Right atrium auricular region (tissue), 2 donors: Measurements from ENCODE around the gene ALPG. TPM values are rescaled to one million over a fixed set of nuclear protein-coding genes. Genes with fewer than 3 reads are reported as not detected.
"Not testable (repeated sequence)": the region's sequence is repeated elsewhere in the genome, so short reads cannot be mapped to it uniquely, and the experiment has no call there.

Source experiments
- DNase-seq: peaks from one replicate; pipeline ENCODE4 v3.0.0-alpha.2; 2019; ENCODE audit warnings: low spot score
- H3K27ac ChIP-seq, 2 donors: fragments of 200-600 bp; sonication (generic); 1 replicate in 1 of 2; 2 replicates in 1 of 2; pipeline ENCODE4 v1.5.1; 2016 to 2019
- H3K27me3 ChIP-seq, 2 donors: fragments of 200-600 bp; sonication (generic); one replicate each; pipeline versions ENCODE4 v1.5.1 to v1.6.0; 2017 to 2019
- H3K36me3 ChIP-seq: fragments of 200-600 bp; sonication (generic); one replicate; pipeline ENCODE4 v1.5.1; 2016
- H3K4me1 ChIP-seq, 2 donors: fragments of 200-600 bp; sonication (generic); one replicate each; pipeline versions ENCODE4 v1.5.1 to v1.6.0; 2017 to 2019
- H3K4me3 ChIP-seq, 2 donors: fragments of 200-600 bp; sonication (generic); 1 replicate in 1 of 2; 2 replicates in 1 of 2; pipeline ENCODE4 v1.5.1; 2017 to 2019; ENCODE audit warnings: mild to moderate bottlenecking in 1 of 2, moderate library complexity in 1 of 2
- H3K9me3 ChIP-seq, 2 donors: fragments of 200-600 bp; sonication (generic); one replicate each; pipeline ENCODE4 v1.5.1; 2019
- total RNA-seq, 2 donors: library from RNA; depleted of rRNA; stranded (reverse); fragments of >200 nt; gene quantifications; one replicate each; pipeline ENCODE4 v1.1.0, GENCODE V29; 2016
- TF ChIP-seq, protein P1 (sequence below), 2 donors: fragments of 200-600 bp; sonication (generic); IDR thresholded peaks; one replicate each; pipeline ENCODE4 v1.5.1; 2019; ENCODE audit warnings: antibody characterized with exemption in 2 of 2

ALPG gene
- total RNA-seq, 2 donors from 2014 or later, result not detected

GRCh38 chr2:232444409-232445148 lies 37.9 kb downstream of the ALPG start:
- no peak overlapping the region for H3K27ac ChIP-seq
- H3K36me3 ChIP-seq, result no peaks in the 10 kb centered on the region
- no peak for DNase-seq
- H3K27me3 ChIP-seq, result no peaks in the 10 kb centered on the region
- no peaks in the 10 kb centered on the region for H3K4me1 ChIP-seq
- H3K4me3 ChIP-seq, result no peak overlapping the region
- TF ChIP-seq, protein P1, sequence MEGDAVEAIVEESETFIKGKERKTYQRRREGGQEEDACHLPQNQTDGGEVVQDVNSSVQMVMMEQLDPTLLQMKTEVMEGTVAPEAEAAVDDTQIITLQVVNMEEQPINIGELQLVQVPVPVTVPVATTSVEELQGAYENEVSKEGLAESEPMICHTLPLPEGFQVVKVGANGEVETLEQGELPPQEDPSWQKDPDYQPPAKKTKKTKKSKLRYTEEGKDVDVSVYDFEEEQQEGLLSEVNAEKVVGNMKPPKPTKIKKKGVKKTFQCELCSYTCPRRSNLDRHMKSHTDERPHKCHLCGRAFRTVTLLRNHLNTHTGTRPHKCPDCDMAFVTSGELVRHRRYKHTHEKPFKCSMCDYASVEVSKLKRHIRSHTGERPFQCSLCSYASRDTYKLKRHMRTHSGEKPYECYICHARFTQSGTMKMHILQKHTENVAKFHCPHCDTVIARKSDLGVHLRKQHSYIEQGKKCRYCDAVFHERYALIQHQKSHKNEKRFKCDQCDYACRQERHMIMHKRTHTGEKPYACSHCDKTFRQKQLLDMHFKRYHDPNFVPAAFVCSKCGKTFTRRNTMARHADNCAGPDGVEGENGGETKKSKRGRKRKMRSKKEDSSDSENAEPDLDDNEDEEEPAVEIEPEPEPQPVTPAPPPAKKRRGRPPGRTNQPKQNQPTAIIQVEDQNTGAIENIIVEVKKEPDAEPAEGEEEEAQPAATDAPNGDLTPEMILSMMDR (IDR thresholded peaks at IDR 0.05), result peak; percentile 28 to 59
- no peaks in the 10 kb centered on the region for H3K9me3 ChIP-seq

GRCh38 chr2:232445149-232445885 lies 38.7 kb downstream of the ALPG start:
- not testable (repeated sequence) for H3K9me3 ChIP-seq, DNase-seq, H3K27me3 ChIP-seq, H3K36me3 ChIP-seq, H3K4me1 ChIP-seq, H3K4me3 ChIP-seq, H3K27ac ChIP-seq

DNA sequence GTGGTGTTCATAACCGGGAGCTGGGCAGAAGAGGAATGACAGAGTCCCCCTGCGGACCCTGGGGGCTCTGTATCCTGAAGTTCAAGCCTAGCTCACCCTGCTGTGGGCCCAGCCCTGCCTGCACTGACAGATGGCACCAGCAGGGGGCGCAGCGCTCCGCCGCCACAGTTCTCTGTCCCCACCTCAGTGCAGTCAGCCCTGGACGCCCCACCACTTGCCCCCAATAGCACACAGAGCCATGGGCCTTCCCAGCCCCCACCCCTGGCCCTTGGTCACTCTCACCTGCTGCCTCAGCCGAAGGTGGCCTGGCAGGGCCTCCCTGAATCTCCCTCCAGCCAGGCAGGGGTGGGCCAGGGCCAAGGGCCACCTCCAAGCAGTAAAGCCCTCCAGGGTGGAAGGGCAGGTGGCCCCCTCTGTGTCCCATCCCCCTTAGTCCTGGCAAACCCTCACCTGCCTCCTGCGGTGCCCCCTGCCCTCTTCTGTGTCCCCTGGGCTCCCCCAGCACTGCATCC lies 39.7 kb downstream of the ALPG start:
- H3K27me3 ChIP-seq, H3K4me3 ChIP-seq, H3K27ac ChIP-seq, H3K4me1 ChIP-seq, H3K9me3 ChIP-seq, H3K36me3 ChIP-seq, DNase-seq: not testable (repeated sequence)
- TF ChIP-seq, protein P1 (IDR thresholded peaks at IDR 0.05), result peak; percentile 26 to 41

- no peak overlapping the region for H3K27ac ChIP-seq
- DNase-seq, result no peak
- no peaks in the 10 kb centered on the region for H3K36me3 ChIP-seq
- TF ChIP-seq, protein P1 (IDR thresholded peaks at IDR 0.05), result no peak
- no peaks in the 10 kb centered on the region for H3K9me3 ChIP-seq
- H3K4me1 ChIP-seq, result no peaks in the 10 kb centered on the region
- no peak overlapping the region for H3K4me3 ChIP-seq
- no peaks in the 10 kb centered on the region for H3K27me3 ChIP-seq
Measured at GRCh38 chr2:232447091-232447620, 40.5 kb downstream of the ALPG start.

DNA sequence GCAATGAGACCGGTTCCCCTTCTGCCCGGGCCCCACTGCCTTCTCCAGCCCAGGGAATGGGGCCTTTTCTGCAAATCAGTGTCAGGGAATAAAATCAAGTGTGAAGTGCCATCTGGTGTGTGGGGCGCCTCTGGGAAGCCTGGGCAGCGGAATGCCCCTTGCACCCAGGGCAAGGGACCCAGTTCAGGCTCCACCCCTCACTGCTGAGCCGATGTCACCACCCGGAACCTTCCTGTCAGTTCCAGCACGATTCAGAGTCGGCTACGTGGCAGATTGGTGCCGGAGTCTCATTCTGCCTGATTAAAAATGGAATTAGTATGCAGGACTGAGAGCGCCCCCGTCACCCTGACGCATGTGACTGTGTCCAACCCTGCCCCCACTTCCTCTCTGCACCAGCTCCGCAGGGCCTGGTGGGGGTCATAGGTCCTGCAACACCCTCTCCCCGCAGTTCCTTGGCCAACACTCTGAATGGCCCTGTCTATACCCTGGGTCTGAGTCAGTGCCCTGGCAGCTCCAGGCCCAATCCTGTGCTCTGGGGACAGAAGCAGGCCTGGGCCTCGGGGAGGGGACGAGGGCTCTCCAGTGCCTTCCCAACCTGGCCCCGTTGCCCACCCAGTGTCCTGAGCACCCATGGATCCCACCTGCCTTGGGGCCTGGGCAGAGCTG lies 41.1 kb downstream of the ALPG start:
- DNase-seq, result no peak
- Histone ChIP-seq H3K27ac (no peak overlapping the region), H3K27me3 (no peaks in the 10 kb centered on the region), H3K4me3 (no peak overlapping the region), H3K36me3 (no peaks in the 10 kb centered on the region), H3K9me3 (no peaks in the 10 kb centered on the region), H3K4me1 (no peaks in the 10 kb centered on the region)
- TF ChIP-seq, protein P1 (IDR thresholded peaks at IDR 0.05), result no peak

DNA sequence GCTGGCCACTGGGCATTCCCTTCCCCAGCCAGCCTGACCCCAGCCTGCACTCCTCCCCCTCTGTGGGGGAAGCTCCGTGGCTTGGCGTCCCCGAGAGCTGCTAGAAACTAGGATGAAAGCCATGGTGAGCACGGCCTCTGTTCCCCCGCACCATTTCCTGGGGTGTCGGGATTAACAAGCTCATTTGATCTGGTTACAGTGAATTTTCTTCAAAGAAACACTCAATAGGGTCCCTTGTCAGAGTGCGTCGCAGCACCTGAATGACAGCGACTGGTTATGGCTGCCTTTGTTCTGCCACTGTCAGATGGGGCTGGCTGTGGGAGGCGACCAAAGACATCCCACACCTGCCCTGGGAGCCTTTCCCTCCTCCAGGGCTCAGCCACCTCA lies 41.7 kb downstream of the ALPG start:
- TF ChIP-seq, protein P1 (IDR thresholded peaks at IDR 0.05), result no peak
- Histone ChIP-seq H3K9me3 (no peaks in the 10 kb centered on the region), H3K4me1 (no peaks in the 10 kb centered on the region)

More for the DNA sequence above, 41.7 kb downstream of the ALPG start:
- Histone ChIP-seq H3K4me3 (no peak overlapping the region), H3K27me3 (no peaks in the 10 kb centered on the region), H3K36me3 (no peaks in the 10 kb centered on the region), H3K27ac (no peak overlapping the region)
- no peak for DNase-seq
